NCI-H345 treated with DMSO at 0.1 percent for 48 hours (cell line): ENCODE data around the gene LRRC42.
"Not testable (repeated sequence)": the region's sequence is repeated elsewhere in the genome, so short reads cannot be mapped to it uniquely, and the experiment has no call there.

ENCODE experiments used
- DNase-seq: peaks from one replicate; lab custom pipeline; 2025; ENCODE audit not compliant: unreplicated experiment; lab: John Stamatoyannopoulos, UW

LRRC42 gene

GRCh38 chr1:54003249-54003646 lies 57.1 kb downstream of the LRRC42 start:
- no peak for DNase-seq

GRCh38 chr1:54003750-54004480 lies 57.8 kb downstream of the LRRC42 start:
- DNase-seq, result not testable (repeated sequence)

GRCh38 chr1:54004481-54005049 lies 58.4 kb downstream of the LRRC42 start:
- no peak for DNase-seq

- DNase-seq, result no peak
These were observed 60.4 kb downstream of the LRRC42 start for GRCh38 chr1:54006508-54006907.

- DNase-seq, result no peak
These were observed 61.5 kb downstream of the LRRC42 start for GRCh38 chr1:54007613-54008012.

GRCh38 chr1:54008876-54009275 lies 62.7 kb downstream of the LRRC42 start:
- no peak for DNase-seq

GRCh38 chr1:54009406-54009805 lies 63.3 kb downstream of the LRRC42 start:
- DNase-seq, result no peak

GRCh38 chr1:54010415-54011117 lies 64.4 kb downstream of the LRRC42 start:
- no peak for DNase-seq

GRCh38 chr1:54011316-54012007 lies 65.3 kb downstream of the LRRC42 start:
- DNase-seq, result no peak

- no peak for DNase-seq
These were observed 65.8 kb downstream of the LRRC42 start for GRCh38 chr1:54012008-54012325.

GRCh38 chr1:54012863-54013262 lies 66.7 kb downstream of the LRRC42 start:
- no peak for DNase-seq

GRCh38 chr1:54013393-54014008 lies 67.4 kb downstream of the LRRC42 start:
- no peak for DNase-seq

GRCh38 chr1:54014009-54014629 lies 68.0 kb downstream of the LRRC42 start:
- DNase-seq, result no peak

- DNase-seq, result no peak
These were observed 70.5 kb downstream of the LRRC42 start for GRCh38 chr1:54016343-54017282.
